ENCODE data around the gene FAM9C. TPM values are rescaled to one million over a fixed set of nuclear protein-coding genes. Genes with fewer than 3 reads are reported as not detected.
A peak's percentile ranks its signal among the peaks of the same experiment; 100 is the strongest.
"Not testable (repeated sequence)": the region's sequence is repeated elsewhere in the genome, so short reads cannot be mapped to it uniquely, and the experiment has no call there.

The FAM9C gene
- 0.05 TPM in 2 replicates for total RNA-seq

DNA sequence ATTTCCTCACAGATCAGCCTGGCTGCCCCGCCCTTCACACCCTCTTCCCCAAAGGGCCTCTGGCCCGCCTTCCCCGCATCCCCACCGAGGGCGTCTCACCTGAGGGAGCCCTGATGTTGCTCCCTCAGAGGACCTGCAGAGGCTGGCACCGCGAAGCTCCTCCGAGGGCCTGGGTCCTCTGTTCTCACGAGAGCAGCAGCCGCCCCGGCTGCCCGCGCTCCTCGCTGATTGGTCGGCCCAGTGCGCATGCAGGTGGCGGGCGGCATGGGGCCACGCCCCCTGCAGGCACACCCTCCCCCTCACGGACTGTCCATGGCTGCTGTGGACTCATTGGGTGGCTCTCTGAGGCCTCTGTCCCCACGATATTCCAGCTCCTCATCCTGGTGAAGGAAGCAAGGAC is at the start of gene FAM9C:
TSS of gene FAM9C (minus strand) at position 180 of the 400 bp plus-strand sequence. CDS start 831 bp downstream, outside the sequence.
- Mint-ChIP-seq H3K27ac (no peak within 1 kb of the TSS), H3K9me3 (peaks cover 4% of the 10 kb centered on the region), H3K27me3 (ENCODE audit: insufficient read depth) (no peaks in the 10 kb centered on the region), H3K4me1 (ENCODE audit: low read depth) (peaks cover 32% of the 10 kb centered on the region), H3K4me3 (no peak within 1 kb of the TSS), H3K36me3 (ENCODE audit: low read depth) (peaks cover 2% of the 10 kb centered on the region)
- no peak for DNase-seq (ENCODE audit: low spot score)
- intact Hi-C loops (cut with micrococcal nuclease) = no loop called here

DNA sequence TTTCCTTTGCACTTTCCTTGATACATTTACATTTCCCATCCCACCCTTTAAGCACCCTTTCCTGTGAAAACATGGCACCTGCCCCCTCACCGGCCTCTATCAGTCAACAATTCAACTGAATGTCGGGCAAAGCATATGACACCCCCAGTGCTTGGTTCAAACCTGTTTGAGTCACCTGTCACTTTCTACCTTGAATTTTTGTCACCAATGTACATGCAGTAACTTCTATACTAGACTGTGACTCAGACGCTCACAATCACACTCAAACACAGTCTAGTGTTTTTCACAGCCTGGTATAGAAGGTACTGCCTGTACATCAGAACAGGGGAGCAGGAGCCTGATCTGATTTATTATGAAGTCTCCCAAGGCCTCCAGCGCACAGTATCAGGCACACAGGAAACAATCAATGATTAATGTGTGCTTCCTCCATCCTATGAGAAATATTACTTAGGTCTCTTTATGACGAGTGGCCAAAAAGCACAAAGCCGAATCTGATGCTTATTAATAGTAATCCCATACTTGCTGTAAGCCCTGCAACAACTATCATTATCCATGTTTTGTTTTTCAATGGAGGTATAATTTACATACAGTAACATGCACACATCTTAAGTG is 49.2 kb upstream of the FAM9C start:
- Mint-ChIP-seq H3K27ac (peak overlapping the region; percentile 96), H3K36me3 (ENCODE audit: low read depth) (no peaks in the 10 kb centered on the region), H3K4me3 (peak overlapping the region; percentile 70), H3K27me3 (ENCODE audit: insufficient read depth) (no peaks in the 10 kb centered on the region), H3K9me3 (no peaks in the 10 kb centered on the region), H3K4me1 (ENCODE audit: low read depth) (peaks cover 79% of the 10 kb centered on the region)
- no peak for DNase-seq (ENCODE audit: low spot score)
- intact Hi-C loops (cut with micrococcal nuclease) = loop anchor here (2.0 to 10.0 kb wide), 6 partner anchors 163 to 934 kb away; partner anchors contain the start of genes GEMIN8, OFD1, TCEANC and TRAPPC2

DNA sequence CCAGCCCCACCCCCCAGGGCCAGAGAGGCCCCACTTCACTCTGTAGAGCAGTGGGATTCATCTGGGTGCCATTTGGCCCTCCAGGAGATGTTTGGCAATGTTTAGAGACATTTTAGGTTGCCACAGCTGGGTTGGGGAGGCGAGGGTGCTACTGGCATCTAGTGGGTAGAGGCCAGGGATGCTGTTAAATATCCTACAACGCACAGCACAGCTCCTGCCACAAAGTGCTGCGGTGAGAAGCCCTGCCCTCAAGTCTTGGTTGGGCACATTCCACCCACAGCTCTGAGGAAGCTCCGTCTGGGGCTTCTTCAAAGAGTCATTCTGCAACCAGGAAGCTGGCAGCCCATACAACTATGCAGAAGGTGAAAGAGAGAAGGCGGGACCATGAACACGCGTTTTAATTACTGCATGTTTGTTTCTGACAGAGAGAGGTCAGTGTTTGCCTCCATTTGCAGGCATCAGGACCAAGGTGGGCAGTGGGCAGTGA is 48.1 kb upstream of the FAM9C start:
- H3K27me3 Mint-ChIP-seq (ENCODE audit: insufficient read depth) = no peaks in the 10 kb centered on the region
- peak overlapping the region; percentile 70 for H3K4me3 Mint-ChIP-seq
- no peaks in the 10 kb centered on the region for H3K9me3 Mint-ChIP-seq
- peak; percentile 75 for DNase-seq (ENCODE audit: low spot score)
- intact Hi-C loops (cut with micrococcal nuclease) = loop anchor here (1.0 to 10.0 kb wide), 10 partner anchors 76 to 935 kb away; partner anchors contain the start of genes GEMIN8, OFD1, TCEANC and TRAPPC2
- H3K36me3 Mint-ChIP-seq (ENCODE audit: low read depth) = peaks cover 2% of the 10 kb centered on the region
- peaks cover 90% of the 10 kb centered on the region for H3K4me1 Mint-ChIP-seq (ENCODE audit: low read depth)
- H3K27ac Mint-ChIP-seq = peak overlapping the region; percentile 96

GRCh38 chrX:13091111-13091765 is 46.8 kb upstream of the FAM9C start:
- intact Hi-C loops (cut with micrococcal nuclease) = loop anchor here (5.0 to 10.0 kb wide), 4 partner anchors 199 to 936 kb away; partner anchors contain the start of genes GEMIN8, OFD1 and TRAPPC2
- Mint-ChIP-seq H3K27ac (peak overlapping the region; percentile 96), H3K9me3 (no peaks in the 10 kb centered on the region), H3K4me1 (ENCODE audit: low read depth) (peaks cover 94% of the 10 kb centered on the region), H3K36me3 (ENCODE audit: low read depth) (peaks cover 4% of the 10 kb centered on the region), H3K27me3 (ENCODE audit: insufficient read depth) (no peaks in the 10 kb centered on the region), H3K4me3 (peak overlapping the region; percentile 58)
- DNase-seq (ENCODE audit: low spot score) = no peak

- Mint-ChIP-seq H3K4me1 (ENCODE audit: low read depth) (peaks cover 95% of the 10 kb centered on the region), H3K36me3 (ENCODE audit: low read depth) (peaks cover 4% of the 10 kb centered on the region), H3K27ac (peak overlapping the region; percentile 96), H3K4me3 (peak overlapping the region; percentile 58), H3K27me3 (ENCODE audit: insufficient read depth) (no peaks in the 10 kb centered on the region), H3K9me3 (no peaks in the 10 kb centered on the region)
- intact Hi-C loops (cut with micrococcal nuclease) = loop anchor here (1.0 to 10.0 kb wide), 5 partner anchors 112 to 937 kb away; partner anchors contain the start of genes GEMIN8, OFD1 and TRAPPC2
- DNase-seq (ENCODE audit: low spot score) = no peak
Measured at GRCh38 chrX:13090339-13091110, 46.1 kb upstream of the FAM9C start.

GRCh38 chrX:13090027-13090338 is 45.6 kb upstream of the FAM9C start:
- Mint-ChIP-seq H3K9me3 (no peaks in the 10 kb centered on the region), H3K27me3 (ENCODE audit: insufficient read depth) (no peaks in the 10 kb centered on the region), H3K27ac (peak overlapping the region; percentile 96), H3K4me3 (peak overlapping the region; percentile 58), H3K36me3 (ENCODE audit: low read depth) (peaks cover 4% of the 10 kb centered on the region), H3K4me1 (ENCODE audit: low read depth) (peaks cover 95% of the 10 kb centered on the region)
- DNase-seq (ENCODE audit: low spot score) = no peak
- intact Hi-C loops (cut with micrococcal nuclease) = loop anchor here (1.0 to 10.0 kb wide), 5 partner anchors 112 to 937 kb away; partner anchors contain the start of genes GEMIN8, OFD1 and TRAPPC2

GRCh38 chrX:13088156-13088487 is 43.7 kb upstream of the FAM9C start:
- Mint-ChIP-seq H3K27me3 (ENCODE audit: insufficient read depth) (no peaks in the 10 kb centered on the region), H3K27ac (peak overlapping the region; percentile 100), H3K9me3 (no peaks in the 10 kb centered on the region), H3K4me3 (peak overlapping the region; percentile 79), H3K36me3 (ENCODE audit: low read depth) (peaks cover 4% of the 10 kb centered on the region), H3K4me1 (ENCODE audit: low read depth) (peaks cover 94% of the 10 kb centered on the region)
- intact Hi-C loops (cut with micrococcal nuclease) = no loop called here
- DNase-seq (ENCODE audit: low spot score) = no peak

DNA sequence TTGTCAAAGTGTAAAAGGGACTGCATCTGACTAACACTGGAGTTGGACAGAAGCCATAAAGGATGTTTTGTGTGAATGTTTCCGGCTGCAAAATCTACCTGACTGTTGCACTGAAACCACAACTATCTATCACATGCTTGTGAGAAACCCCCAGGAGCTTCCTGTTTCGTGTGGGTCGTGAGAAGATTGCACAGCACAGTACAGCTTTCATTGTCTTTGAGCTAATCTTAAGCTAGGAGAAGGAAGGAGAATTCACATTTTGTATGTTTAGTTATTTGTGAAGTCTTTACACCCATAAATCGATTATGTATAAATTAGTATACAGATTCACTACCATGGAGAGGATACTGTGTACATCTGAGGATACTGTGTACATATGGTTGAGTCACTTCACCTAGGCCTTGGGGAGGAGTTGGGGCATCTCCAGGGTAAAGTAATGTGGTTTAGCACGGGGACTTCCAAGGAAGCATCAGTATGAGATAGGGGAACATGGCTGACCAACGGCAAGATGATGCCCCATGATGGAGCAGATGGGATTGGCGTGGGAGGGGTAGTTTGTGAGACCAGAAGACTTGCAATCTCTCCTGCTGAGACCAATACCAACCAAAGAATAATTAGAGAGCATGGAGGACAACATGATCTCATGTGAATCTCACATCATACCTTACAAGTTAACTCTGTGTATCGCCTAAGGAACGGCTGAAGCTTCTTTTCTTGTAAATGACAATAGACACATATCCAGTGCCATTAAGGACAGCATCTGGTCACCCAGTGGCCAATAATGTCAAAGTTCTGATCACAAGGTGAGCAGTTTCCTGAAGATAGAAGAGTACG is 43.1 kb upstream of the FAM9C start:
- H3K9me3 Mint-ChIP-seq = no peaks in the 10 kb centered on the region
- intact Hi-C loops (cut with micrococcal nuclease) = loop anchor here (1.0 kb wide), 5 partner anchors 11 to 140 kb away; no protein-coding TSS in a partner anchor
- no peaks in the 10 kb centered on the region for H3K27me3 Mint-ChIP-seq (ENCODE audit: insufficient read depth)

DNA sequence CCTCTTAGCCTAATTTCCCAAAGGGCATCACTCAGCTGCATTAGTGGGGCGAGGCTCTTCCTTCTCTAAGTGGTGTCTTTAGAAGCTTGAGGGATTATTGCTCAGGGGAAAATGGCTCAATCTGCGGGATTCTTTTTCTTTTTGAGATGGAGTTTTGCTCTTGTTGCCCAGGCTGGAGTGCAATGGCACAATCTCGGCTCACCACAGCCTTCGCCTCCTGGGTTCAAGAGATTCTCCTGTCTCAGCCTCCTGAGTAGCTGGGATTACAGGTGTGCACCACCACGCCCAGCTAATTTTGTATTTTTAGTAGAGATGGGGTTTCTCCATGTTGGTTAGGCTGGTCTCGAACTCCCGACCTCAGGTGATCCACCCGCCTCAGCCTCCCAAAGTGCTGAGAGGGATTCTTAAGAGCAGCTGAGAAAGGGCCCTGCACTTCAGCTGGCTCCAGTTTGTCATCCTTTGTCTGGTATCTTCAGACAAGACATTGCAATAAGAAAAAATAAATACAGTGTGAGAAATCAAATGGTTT is 42.4 kb upstream of the FAM9C start:
- intact Hi-C loops (cut with micrococcal nuclease) = loop anchor here (1.0 kb wide), 5 partner anchors 11 to 140 kb away; no protein-coding TSS in a partner anchor
- DNase-seq (ENCODE audit: low spot score); H3K36me3 Mint-ChIP-seq (ENCODE audit: low read depth); H3K9me3 Mint-ChIP-seq; H3K27me3 Mint-ChIP-seq (ENCODE audit: insufficient read depth): not testable (repeated sequence)
- H3K4me3 Mint-ChIP-seq = peak overlapping the region; percentile 79
- H3K27ac Mint-ChIP-seq = peak overlapping the region; percentile 100
- peaks cover 94% of the 10 kb centered on the region for H3K4me1 Mint-ChIP-seq (ENCODE audit: low read depth)

More for the DNA sequence above, 43.1 kb upstream of the FAM9C start:
- Mint-ChIP-seq H3K4me3 (peak overlapping the region; percentile 79), H3K27ac (peak overlapping the region; percentile 100), H3K36me3 (ENCODE audit: low read depth) (peaks cover 6% of the 10 kb centered on the region), H3K4me1 (ENCODE audit: low read depth) (peaks cover 94% of the 10 kb centered on the region)
- peak; percentile 64 for DNase-seq (ENCODE audit: low spot score)

- Mint-ChIP-seq H3K27me3 (ENCODE audit: insufficient read depth) (no peaks in the 10 kb centered on the region), H3K4me1 (ENCODE audit: low read depth) (peaks cover 94% of the 10 kb centered on the region), H3K9me3 (no peaks in the 10 kb centered on the region), H3K4me3 (peak overlapping the region; percentile 79), H3K27ac (peak overlapping the region; percentile 100), H3K36me3 (ENCODE audit: low read depth) (peaks cover 6% of the 10 kb centered on the region)
- intact Hi-C loops (cut with micrococcal nuclease) = no loop called here
- DNase-seq (ENCODE audit: low spot score) = no peak
Measured at GRCh38 chrX:13086076-13086475, 41.7 kb upstream of the FAM9C start.

DNA sequence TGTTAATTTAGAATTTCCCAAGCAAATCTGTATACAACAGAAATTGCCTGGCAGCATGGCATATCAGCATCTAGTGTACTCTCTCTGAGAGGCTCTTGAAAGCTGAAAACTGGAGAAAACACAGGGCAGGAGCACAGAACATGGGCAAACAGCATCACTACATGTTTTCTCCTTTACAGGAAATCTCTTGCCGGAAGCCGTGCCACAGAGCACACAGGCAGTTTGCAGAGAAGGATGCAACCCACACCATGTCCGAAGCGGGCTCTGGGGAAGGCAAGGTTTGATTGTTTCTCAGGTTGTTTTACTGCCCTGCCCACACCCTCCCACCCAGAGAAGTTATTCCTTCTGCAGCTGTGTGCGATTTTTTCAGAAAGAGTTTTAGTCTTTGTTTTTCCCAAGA is 41.1 kb upstream of the FAM9C start:
- intact Hi-C loops (cut with micrococcal nuclease) = no loop called here
- Mint-ChIP-seq H3K27ac (peak overlapping the region; percentile 100), H3K9me3 (no peaks in the 10 kb centered on the region), H3K36me3 (ENCODE audit: low read depth) (peaks cover 6% of the 10 kb centered on the region), H3K4me1 (ENCODE audit: low read depth) (peaks cover 94% of the 10 kb centered on the region), H3K27me3 (ENCODE audit: insufficient read depth) (no peaks in the 10 kb centered on the region), H3K4me3 (peak overlapping the region; percentile 79)
- no peak for DNase-seq (ENCODE audit: low spot score)

DNA sequence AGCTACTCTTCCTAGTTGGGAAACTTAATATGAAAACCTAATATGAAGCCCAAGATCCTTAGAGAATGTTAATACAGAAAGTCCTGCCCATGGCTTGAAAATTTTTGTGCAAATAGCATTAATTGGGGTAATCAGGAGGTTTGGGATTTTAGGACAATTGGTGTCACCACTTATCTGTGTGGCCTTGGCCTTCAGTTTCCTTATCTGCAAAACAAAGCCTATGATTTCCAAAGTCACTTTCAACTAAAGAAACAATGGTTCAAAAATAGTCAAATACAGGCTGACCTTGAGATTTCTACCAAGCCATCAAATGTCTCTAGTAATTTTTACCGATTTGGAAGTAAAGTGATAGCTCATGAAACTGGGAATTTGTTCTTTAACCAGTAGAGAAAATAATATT is 40.2 kb upstream of the FAM9C start:
- H3K4me3 Mint-ChIP-seq = no peak overlapping the region
- intact Hi-C loops (cut with micrococcal nuclease) = no loop called here
- H3K27me3 Mint-ChIP-seq (ENCODE audit: insufficient read depth) = no peaks in the 10 kb centered on the region
- DNase-seq (ENCODE audit: low spot score) = no peak
- H3K27ac Mint-ChIP-seq = peak overlapping the region; percentile 67
- no peaks in the 10 kb centered on the region for H3K9me3 Mint-ChIP-seq
- peaks cover 6% of the 10 kb centered on the region for H3K36me3 Mint-ChIP-seq (ENCODE audit: low read depth)
- peaks cover 92% of the 10 kb centered on the region for H3K4me1 Mint-ChIP-seq (ENCODE audit: low read depth)

Data from activated T-helper 1 cell treated with anti-CD3 and anti-CD28 coated beads, Interleukin-12 subunit alpha, Interleukin-12 subunit beta, Interleukin-2, Interleukin-4 antibody, amounts not matched to agents 30 ng/mL and 10 ng/mL and 1 ng/mL, durations not matched to agents 14 hours and 24 hours and 36 hours (primary cell).